ENCODE results near the gene CTU1. TPM values are rescaled to one million over a fixed set of nuclear protein-coding genes. Genes with fewer than 3 reads are reported as not detected.

The CTU1 gene
- total RNA-seq, 1 experiment from 2014 or later = 9.3 TPM

GRCh38 chr19:51120160-51120559 is 12.0 kb upstream of the CTU1 start:
- Histone ChIP-seq H3K27me3 (ENCODE audit: control insufficient read depth, insufficient read depth, low read length) (peaks cover 12% of the 10 kb centered on the region), H3K36me3 (ENCODE audit: control insufficient read depth, insufficient read depth, low read length) (no peaks in the 10 kb centered on the region), H3K9me3 (ENCODE audit: control insufficient read depth, insufficient read depth, low read depth, low read length) (no peaks in the 10 kb centered on the region), H3K4me1 (ENCODE audit: control insufficient read depth, insufficient read depth, low read length) (no peaks in the 10 kb centered on the region), H3K27ac (ENCODE audit: low read length) (no peak overlapping the region), H3K4me3 (ENCODE audit: low read depth in 2 of 2, low read length in 2 of 2) (no peak overlapping the region)
- DNase-seq (ENCODE audit: low read depth, low spot score) = no peak
- intact Hi-C loops (cut with micrococcal nuclease; ENCODE audit: unreplicated experiment) (no loop called here), in situ Hi-C loops (cut with HindIII; ENCODE audit: low pct_unique_long_range_greater_than_20kb, low sequenced_read_pairs) (no loop called here)
- ChIA-PET POLR2A (no interaction called here), CTCF (no interaction called here)
- no peak for TF ChIP-seq TCF7L2 (IDR thresholded peaks at IDR 0.05; ENCODE audit: low read depth, low read length)
- TF ChIP-seq SIN3A (IDR thresholded peaks at IDR 0.05; ENCODE audit: borderline replicate concordance, insufficient read depth, low read depth, low read length) = no peak
- TF ChIP-seq POLR2AphosphoS5 (IDR thresholded peaks at IDR 0.05; ENCODE audit: low read depth, low read length) = no peak
- TF ChIP-seq REST (IDR thresholded peaks at IDR 0.05; ENCODE audit: insufficient read depth in 1 of 2, low read depth in 2 of 2, low read length in 1 of 2) = no peak
- TF ChIP-seq CTCF (IDR thresholded peaks at IDR 0.05) = no peak
- no peak for ATAC-seq
- no TSS peak for BruUV-seq (replicated peaks)

GRCh38 chr19:51119611-51120010 is 11.4 kb upstream of the CTU1 start:
- ChIA-PET CTCF (interaction anchor here (1.0 kb wide), 1 partner anchor 23 kb away, joined by 3 read pairs; no protein-coding TSS in a partner anchor), POLR2A (no interaction called here)
- no peak overlapping the region for H3K27ac ChIP-seq (ENCODE audit: low read length)
- H3K4me3 ChIP-seq (ENCODE audit: low read depth in 2 of 2, low read length in 2 of 2) = no peak overlapping the region
- no peaks in the 10 kb centered on the region for H3K4me1 ChIP-seq (ENCODE audit: control insufficient read depth, insufficient read depth, low read length)
- H3K27me3 ChIP-seq (ENCODE audit: control insufficient read depth, insufficient read depth, low read length) = peaks cover 13% of the 10 kb centered on the region
- H3K9me3 ChIP-seq (ENCODE audit: control insufficient read depth, insufficient read depth, low read depth, low read length) = no peaks in the 10 kb centered on the region
- BruUV-seq (replicated peaks) = no TSS peak
- in situ Hi-C loops (cut with HindIII; ENCODE audit: low pct_unique_long_range_greater_than_20kb, low sequenced_read_pairs) = no loop called here
- TF ChIP-seq CTCF (IDR thresholded peaks at IDR 0.05) = no peak
- no peak for TF ChIP-seq REST (IDR thresholded peaks at IDR 0.05; ENCODE audit: insufficient read depth in 1 of 2, low read depth in 2 of 2, low read length in 1 of 2)
- TF ChIP-seq SIN3A (IDR thresholded peaks at IDR 0.05; ENCODE audit: borderline replicate concordance, insufficient read depth, low read depth, low read length) = no peak
- TF ChIP-seq POLR2AphosphoS5 (IDR thresholded peaks at IDR 0.05; ENCODE audit: low read depth, low read length) = no peak
- no peak for TF ChIP-seq TCF7L2 (IDR thresholded peaks at IDR 0.05; ENCODE audit: low read depth, low read length)
- ATAC-seq (no peak), DNase-seq (ENCODE audit: low read depth, low spot score) (no peak)
- intact Hi-C loops (cut with micrococcal nuclease; ENCODE audit: unreplicated experiment) = no loop called here
- H3K36me3 ChIP-seq (ENCODE audit: control insufficient read depth, insufficient read depth, low read length) = no peaks in the 10 kb centered on the region

Data from Panc1 (cell line).